Prostate gland (tissue), 2 donors: ENCODE data around the gene GALNT2. TPM values are rescaled to one million over a fixed set of nuclear protein-coding genes. Genes with fewer than 3 reads are reported as not detected.
A peak's percentile ranks its signal among the peaks of the same experiment; 100 is the strongest.

Experiments
- DNase-seq: peaks from one replicate; pipeline ENCODE4 v3.0.0-alpha.2; 2019; ENCODE audit warnings: low spot score
- H3K27ac ChIP-seq, 2 donors: fragments of 200-600 bp; sonication (generic); 2 replicates each; pipeline ENCODE4 v1.5.1; 2017 to 2019
- H3K27me3 ChIP-seq: fragments of 200-600 bp; sonication (generic); replicated peaks from 2 replicates; pipeline ENCODE4 v1.5.1; 2019; ENCODE audit not compliant: insufficient read depth
- H3K36me3 ChIP-seq, 2 donors: fragments of 200-600 bp; sonication (generic); 1 replicate in 1 of 2; 2 replicates in 1 of 2; pipeline versions ENCODE4 v1.5.1 to v1.8.1; 2017 to 2019
- H3K4me1 ChIP-seq: fragments of 200-600 bp; sonication (generic); replicated peaks from 2 replicates; pipeline ENCODE4 v1.5.1; 2019
- H3K4me3 ChIP-seq, 2 donors: fragments of 200-600 bp; sonication (generic); 2 replicates each; pipeline ENCODE4 v1.5.1; 2017 to 2019
- H3K9me3 ChIP-seq: fragments of 200-600 bp; sonication (generic); 2 replicates; pipeline ENCODE4 v1.5.1; 2017
- CTCF ChIP-seq, 4 experiments: fragments of 200-600 bp in 2 of 4; fragments of 450-650 bp in 2 of 4; sonication (generic) in 2 of 4; IDR thresholded peaks; 1 replicate in 3 of 4; 2 replicates in 1 of 4; pipeline ENCODE4 v1.5.1; 2016 to 2019; ENCODE audit warnings: antibody characterized with exemption in 4 of 4, mild to moderate bottlenecking in 2 of 4, moderate library complexity in 2 of 4
- POLR2A ChIP-seq: fragments of 450-650 bp; IDR thresholded peaks from one replicate; pipeline ENCODE4 v1.6.1; 2016; ENCODE audit warnings: antibody characterized with exemption, mild to moderate bottlenecking
- POLR2AphosphoS5 ChIP-seq: sonication (generic); formaldehyde crosslinking; IDR thresholded peaks from one replicate; pipeline ENCODE4 v1.6.1; 2017; ENCODE audit warnings: antibody characterized with exemption
- WGBS: methylation state at CpG from one replicate; pipeline ENCODE4 v1.1.5; 2018; 5-methylcytosine and 5-hydroxymethylcytosine counted together
- intact Hi-C: fragments of 100-400 bp; cut with DNase I; formaldehyde crosslinking; loops from one replicate; pipeline ENCODE4 v1.14.2; 2022
- total RNA-seq, 2 donors: library from RNA; depleted of rRNA; stranded (reverse); fragments of >200 nt; gene quantifications; one replicate each; pipeline ENCODE4 v1.1.0, GENCODE V29; 2016

GALNT2 gene
- total RNA-seq, 2 donors from 2014 or later = 34.1 to 125 TPM

- no peak overlapping the region for H3K4me3 ChIP-seq
- WGBS = 70% methylated on average over 4 of the region's 4 CpGs
- no peaks in the 10 kb centered on the region for H3K36me3 ChIP-seq
- TF ChIP-seq POLR2AphosphoS5 (no peak), POLR2A (no peak), CTCF (IDR thresholded peaks at IDR 0.05) (no peak)
- no peaks in the 10 kb centered on the region for H3K9me3 ChIP-seq
- DNase-seq = no peak
- H3K27me3 ChIP-seq = no peaks in the 10 kb centered on the region
- intact Hi-C loops = no loop called here
- no peaks in the 10 kb centered on the region for H3K4me1 ChIP-seq
- no peak overlapping the region for H3K27ac ChIP-seq
Observed at GRCh38 chr1:230165536-230165935, 98.5 kb downstream of the GALNT2 start.

GRCh38 chr1:230166366-230167132 is 99.5 kb downstream of the GALNT2 start:
- Histone ChIP-seq H3K4me3 (no peak overlapping the region), H3K9me3 (no peaks in the 10 kb centered on the region), H3K27me3 (no peaks in the 10 kb centered on the region), H3K36me3 (no peaks in the 10 kb centered on the region), H3K4me1 (no peaks in the 10 kb centered on the region), H3K27ac (no peak overlapping the region)
- WGBS = 89% methylated on average over 6 of the region's 6 CpGs
- intact Hi-C loops = no loop called here
- no peak for DNase-seq
- no peak for TF ChIP-seq CTCF (IDR thresholded peaks at IDR 0.05)
- TF ChIP-seq POLR2A = no peak
- no peak for TF ChIP-seq POLR2AphosphoS5

GRCh38 chr1:230167419-230167852 is 100.4 kb downstream of the GALNT2 start:
- Histone ChIP-seq H3K36me3 (no peaks in the 10 kb centered on the region), H3K4me3 (no peak overlapping the region), H3K27ac (no peak overlapping the region), H3K27me3 (no peaks in the 10 kb centered on the region), H3K4me1 (no peaks in the 10 kb centered on the region), H3K9me3 (no peaks in the 10 kb centered on the region)
- DNase-seq = no peak
- TF ChIP-seq CTCF (IDR thresholded peaks at IDR 0.05) = peak in 3 of 4 experiments; percentile 53 to 67 (median 66)
- no peak for TF ChIP-seq POLR2A
- 85% methylated on average over 12 of the region's 12 CpGs for WGBS
- intact Hi-C loops = no loop called here

GRCh38 chr1:230169454-230170152 is 102.6 kb downstream of the GALNT2 start:
- H3K27me3 ChIP-seq = no peaks in the 10 kb centered on the region
- peak overlapping the region in 1 of 2 donors; percentile 24 for H3K27ac ChIP-seq
- H3K4me1 ChIP-seq = no peaks in the 10 kb centered on the region
- TF ChIP-seq CTCF (IDR thresholded peaks at IDR 0.05) = no peak
- TF ChIP-seq POLR2A = no peak
- no peak for TF ChIP-seq POLR2AphosphoS5
- intact Hi-C loops = no loop called here
- no peak for DNase-seq
- no peaks in the 10 kb centered on the region for H3K9me3 ChIP-seq
- no peak overlapping the region for H3K4me3 ChIP-seq
- WGBS = 77% methylated on average over 8 of the region's 8 CpGs
- H3K36me3 ChIP-seq = no peaks in the 10 kb centered on the region
